ENCODE results near the gene EDN2. TPM values are rescaled to one million over a fixed set of nuclear protein-coding genes. Genes with fewer than 3 reads are reported as not detected.

Gene EDN2
- total RNA-seq, 3 donors from 2014 or later: 2.3 to 3.8 TPM; not detected in 1

GRCh38 chr1:41483001-41483850, 1.3 kb downstream of the EDN2 start:
- Histone ChIP-seq H3K36me3 (no peaks in the 10 kb centered on the region), H3K4me3 (no peak overlapping the region), H3K4me1 (peaks cover 9 to 45% of the 10 kb centered on the region in 2 donors), H3K27me3 (no peaks in the 10 kb centered on the region), H3K27ac (peak overlapping the region; percentile 72 to 81), H3K9me3 (no peaks in the 10 kb centered on the region)
- TF ChIP-seq POLR2A (IDR thresholded peaks at IDR 0.05) (no peak), POLR2AphosphoS5 (IDR thresholded peaks at IDR 0.05) (no peak), CTCF (IDR thresholded peaks at IDR 0.05) (no peak)
- no peak for DNase-seq (ENCODE audit: low spot score in 2 of 2)
- intact Hi-C loops (cut with DNase I; ENCODE audit: low total_unique reads): no loop called here

GRCh38 chr1:41482001-41482765, 2.3 kb downstream of the EDN2 start:
- DNase-seq (ENCODE audit: low spot score in 2 of 2): peak; percentile 88 to 91
- no peak for TF ChIP-seq POLR2A (IDR thresholded peaks at IDR 0.05)
- peak in 1 of 3 donors; percentile 17 for TF ChIP-seq POLR2AphosphoS5 (IDR thresholded peaks at IDR 0.05)
- intact Hi-C loops (cut with DNase I; ENCODE audit: low total_unique reads): no loop called here
- Histone ChIP-seq H3K27me3 (no peaks in the 10 kb centered on the region), H3K27ac (peak overlapping the region; percentile 72 to 81), H3K9me3 (no peaks in the 10 kb centered on the region), H3K4me3 (no peak overlapping the region), H3K4me1 (peaks cover 9 to 45% of the 10 kb centered on the region in 2 donors), H3K36me3 (no peaks in the 10 kb centered on the region)

- no peaks in the 10 kb centered on the region for H3K36me3 ChIP-seq
- intact Hi-C loops (cut with DNase I; ENCODE audit: low total_unique reads): no loop called here
- TF ChIP-seq CTCF (IDR thresholded peaks at IDR 0.05): no peak
- TF ChIP-seq POLR2A (IDR thresholded peaks at IDR 0.05): no peak
- TF ChIP-seq POLR2AphosphoS5 (IDR thresholded peaks at IDR 0.05): no peak
- H3K4me3 ChIP-seq: no peak overlapping the region
- peaks cover 9 to 50% of the 10 kb centered on the region in 2 donors for H3K4me1 ChIP-seq
- no peaks in the 10 kb centered on the region for H3K27me3 ChIP-seq
- no peaks in the 10 kb centered on the region for H3K9me3 ChIP-seq
- no peak overlapping the region for H3K27ac ChIP-seq
- DNase-seq (ENCODE audit: low spot score in 2 of 2): no peak
These were observed 3.2 kb downstream of the EDN2 start for GRCh38 chr1:41481109-41481775.

- Histone ChIP-seq H3K4me3 (no peak overlapping the region), H3K4me1 (peaks cover 9 to 53% of the 10 kb centered on the region in 2 donors), H3K36me3 (no peaks in the 10 kb centered on the region), H3K9me3 (no peaks in the 10 kb centered on the region), H3K27ac (no peak overlapping the region), H3K27me3 (no peaks in the 10 kb centered on the region)
- intact Hi-C loops (cut with DNase I; ENCODE audit: low total_unique reads): no loop called here
- DNase-seq (ENCODE audit: low spot score in 2 of 2): no peak
- TF ChIP-seq CTCF (IDR thresholded peaks at IDR 0.05) (no peak), POLR2AphosphoS5 (IDR thresholded peaks at IDR 0.05) (no peak)
These were observed 4.0 kb downstream of the EDN2 start for GRCh38 chr1:41480204-41481108.

GRCh38 chr1:41479808-41480160, 4.7 kb downstream of the EDN2 start:
- H3K9me3 ChIP-seq: no peaks in the 10 kb centered on the region
- no peak overlapping the region for H3K4me3 ChIP-seq
- intact Hi-C loops (cut with DNase I; ENCODE audit: low total_unique reads): loop anchor here (1.0 kb wide), 1 partner anchor 25 kb away; no protein-coding TSS in a partner anchor
- no peaks in the 10 kb centered on the region for H3K36me3 ChIP-seq
- no peak for DNase-seq (ENCODE audit: low spot score in 2 of 2)
- no peak overlapping the region for H3K27ac ChIP-seq
- no peaks in the 10 kb centered on the region for H3K27me3 ChIP-seq
- TF ChIP-seq POLR2A (IDR thresholded peaks at IDR 0.05): no peak
- TF ChIP-seq POLR2AphosphoS5 (IDR thresholded peaks at IDR 0.05): no peak
- TF ChIP-seq CTCF (IDR thresholded peaks at IDR 0.05): no peak
- peaks cover 9 to 53% of the 10 kb centered on the region in 2 donors for H3K4me1 ChIP-seq

Measured in breast epithelium (tissue), 4 donors.